HUES6 (cell line): Measurements from ENCODE around the gene FRAT2.
A peak's percentile ranks its signal among the peaks of the same experiment; 100 is the strongest.

Experiments
- H3K27ac ChIP-seq: 2 replicates; pipeline ENCODE4 v1.7.0; 2013; ENCODE audit warnings: low read depth, mild to moderate bottlenecking, low read length, inconsistent platforms
- H3K27me3 ChIP-seq: 2 replicates; pipeline ENCODE4 v1.6.1; 2013; ENCODE audit warnings: low read length; ENCODE audit not compliant: control insufficient read depth, insufficient read depth
- H3K36me3 ChIP-seq: 2 replicates; pipeline ENCODE4 v1.6.1; 2013; ENCODE audit warnings: low read length; ENCODE audit not compliant: control insufficient read depth, insufficient read depth
- H3K4me1 ChIP-seq: 2 replicates; pipeline ENCODE4 v1.6.1; 2013; ENCODE audit warnings: low read length; ENCODE audit not compliant: control insufficient read depth, insufficient read depth
- H3K4me3 ChIP-seq: 2 replicates; pipeline ENCODE4 v1.5.1; 2013; ENCODE audit warnings: low read depth, low read length
- H3K9ac ChIP-seq: one replicate; pipeline ENCODE4 v1.6.1; 2013; ENCODE audit warnings: mild to moderate bottlenecking, low read length
- H3K9me3 ChIP-seq: 2 replicates; pipeline ENCODE4 v1.6.1; 2013; ENCODE audit warnings: low read depth, low read length; ENCODE audit not compliant: control insufficient read depth, insufficient read depth

Gene FRAT2

GRCh38 chr10:97323501-97323900 lies 11.0 kb downstream of the FRAT2 start:
- Histone ChIP-seq H3K4me3 (no peak overlapping the region), H3K9ac (no peak overlapping the region), H3K4me1 (peaks cover 24% of the 10 kb centered on the region), H3K36me3 (peaks cover 2% of the 10 kb centered on the region), H3K27me3 (peaks cover 27% of the 10 kb centered on the region), H3K9me3 (no peaks in the 10 kb centered on the region), H3K27ac (no peak overlapping the region)

GRCh38 chr10:97321804-97322190 lies 12.7 kb downstream of the FRAT2 start:
- Histone ChIP-seq H3K9ac (peak overlapping the region; percentile 98), H3K9me3 (no peaks in the 10 kb centered on the region), H3K4me3 (peak overlapping the region; percentile 82), H3K27me3 (peaks cover 27% of the 10 kb centered on the region), H3K4me1 (peaks cover 17% of the 10 kb centered on the region), H3K27ac (peak overlapping the region; percentile 48; the same call in 1 of the 2 replicates), H3K36me3 (no peaks in the 10 kb centered on the region)

- Histone ChIP-seq H3K36me3 (no peaks in the 10 kb centered on the region), H3K9me3 (no peaks in the 10 kb centered on the region), H3K4me1 (peaks cover 17% of the 10 kb centered on the region), H3K27me3 (peaks cover 27% of the 10 kb centered on the region), H3K4me3 (peak overlapping the region; percentile 82), H3K27ac (peak overlapping the region; percentile 48; the same call in 1 of the 2 replicates), H3K9ac (peak overlapping the region; percentile 98)
Observed at GRCh38 chr10:97321032-97321803, 13.3 kb downstream of the FRAT2 start.

GRCh38 chr10:97320480-97321031 lies 14.0 kb downstream of the FRAT2 start:
- no peak overlapping the region; the same call in 1 of the 2 replicates for H3K27ac ChIP-seq
- H3K27me3 ChIP-seq = peaks cover 27% of the 10 kb centered on the region
- H3K36me3 ChIP-seq = no peaks in the 10 kb centered on the region
- no peaks in the 10 kb centered on the region for H3K9me3 ChIP-seq
- H3K4me3 ChIP-seq = peak overlapping the region; percentile 82
- H3K4me1 ChIP-seq = peaks cover 17% of the 10 kb centered on the region
- H3K9ac ChIP-seq = peak overlapping the region; percentile 98

- H3K4me3 ChIP-seq = peak overlapping the region; percentile 82
- H3K27ac ChIP-seq = peak overlapping the region; percentile 16; the same call in 1 of the 2 replicates
- H3K27me3 ChIP-seq = peaks cover 27% of the 10 kb centered on the region
- no peaks in the 10 kb centered on the region for H3K36me3 ChIP-seq
- H3K9ac ChIP-seq = peak overlapping the region; percentile 98
- H3K4me1 ChIP-seq = peaks cover 17% of the 10 kb centered on the region
- H3K9me3 ChIP-seq = no peaks in the 10 kb centered on the region
Observed at GRCh38 chr10:97319671-97320479, 14.7 kb downstream of the FRAT2 start.

- Histone ChIP-seq H3K27ac (peak within 1 kb of the TSS; percentile 100), H3K9me3 (no peaks in the 10 kb centered on the region), H3K9ac (peak within 1 kb of the TSS; percentile 98), H3K4me1 (peaks cover 17% of the 10 kb centered on the region), H3K27me3 (peaks cover 27% of the 10 kb centered on the region), H3K4me3 (peak within 1 kb of the TSS; percentile 82), H3K36me3 (no peaks in the 10 kb centered on the region)
Observed at GRCh38 chr10:97318772-97319651, 15.5 kb downstream of the FRAT2 start, which contains the start of gene FRAT1. Gene FRAT1 (plus strand): TSS chr10:97319271. CDS start chr10:97319454, 183 bp downstream.

GRCh38 chr10:97314671-97315070 lies 19.9 kb downstream of the FRAT2 start:
- no peak overlapping the region for H3K27ac ChIP-seq
- 0 out of 2 replicates have a peak, but pooled peaks cover under 1% of the 10 kb centered on the region for H3K27me3 ChIP-seq
- H3K4me1 ChIP-seq = no peaks in the 10 kb centered on the region
- H3K9me3 ChIP-seq = no peaks in the 10 kb centered on the region
- no peak overlapping the region for H3K4me3 ChIP-seq
- no peaks in the 10 kb centered on the region for H3K36me3 ChIP-seq
- no peak overlapping the region for H3K9ac ChIP-seq

- Histone ChIP-seq H3K36me3 (no peaks in the 10 kb centered on the region), H3K9ac (no peak overlapping the region), H3K4me3 (no peak overlapping the region), H3K9me3 (no peaks in the 10 kb centered on the region), H3K4me1 (no peaks in the 10 kb centered on the region), H3K27me3 (no peaks in the 10 kb centered on the region), H3K27ac (no peak overlapping the region)
Observed at GRCh38 chr10:97312897-97313296, 21.6 kb downstream of the FRAT2 start.

- Histone ChIP-seq H3K36me3 (no peaks in the 10 kb centered on the region), H3K4me1 (no peaks in the 10 kb centered on the region), H3K27ac (no peak overlapping the region), H3K9me3 (no peaks in the 10 kb centered on the region), H3K9ac (no peak overlapping the region), H3K4me3 (no peak overlapping the region), H3K27me3 (no peaks in the 10 kb centered on the region)
Observed at GRCh38 chr10:97311111-97311626, 23.4 kb downstream of the FRAT2 start.
